Uterus (tissue), 2 donors: ENCODE data around the gene ACACB.

Source experiments
- POLR2A ChIP-seq, 2 donors: fragments of 450-650 bp; IDR thresholded peaks; one replicate each; pipeline ENCODE4 v1.6.1; 2016; ENCODE audit warnings: antibody characterized with exemption in 2 of 2, mild to moderate bottlenecking in 1 of 2, moderate library complexity in 1 of 2
- TF ChIP-seq, protein P1 (sequence below), 4 experiments: fragments of 200-600 bp in 2 of 4; fragments of 450-650 bp in 2 of 4; sonication (generic) in 2 of 4; IDR thresholded peaks; one replicate each; pipeline ENCODE4 v1.5.1; 2016 to 2019; ENCODE audit warnings: antibody characterized with exemption in 4 of 4, mild to moderate bottlenecking in 2 of 4, moderate library complexity in 1 of 4

DNA sequence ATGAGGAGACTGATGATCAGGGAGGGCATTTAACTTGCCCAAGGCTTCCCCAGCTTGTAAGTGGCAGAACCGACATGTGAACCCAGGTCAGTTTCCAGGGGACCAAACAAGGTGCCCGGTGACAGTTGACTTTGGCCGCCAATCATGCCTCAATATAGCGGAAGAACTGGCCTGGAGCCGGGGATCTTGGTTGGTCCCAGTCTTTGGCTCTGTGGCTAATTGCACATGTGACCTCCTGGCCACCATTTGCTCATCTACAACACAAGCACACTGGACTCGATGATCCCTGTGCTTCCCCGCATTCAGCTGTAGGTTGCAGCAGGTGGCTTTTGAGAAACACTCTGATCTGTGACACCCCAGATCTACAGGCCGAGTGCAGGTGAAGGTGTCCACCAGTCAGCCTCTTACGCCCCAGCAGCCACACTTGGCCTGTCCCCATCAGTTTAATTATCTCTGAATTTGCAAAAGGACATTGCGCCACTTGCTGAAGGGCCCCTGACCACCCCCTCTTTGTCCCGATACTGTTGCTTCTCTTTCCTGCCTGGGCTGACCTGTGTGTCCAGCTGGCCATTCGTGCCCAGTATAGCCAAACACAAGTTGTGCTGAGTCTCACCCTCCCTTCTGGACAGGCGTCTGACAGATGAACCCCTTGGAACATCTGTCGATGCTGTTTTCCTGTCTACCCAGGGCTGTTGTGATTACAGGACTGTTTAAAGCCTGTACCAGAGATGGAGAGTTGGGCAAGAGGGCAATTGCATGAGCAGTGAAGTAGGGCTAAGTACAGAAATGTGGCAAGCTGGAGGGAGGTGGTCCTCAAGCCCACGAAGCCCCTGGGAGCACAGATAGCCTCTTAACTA, 14.1 kb downstream of the ACACB start:
- TF ChIP-seq, protein P1, sequence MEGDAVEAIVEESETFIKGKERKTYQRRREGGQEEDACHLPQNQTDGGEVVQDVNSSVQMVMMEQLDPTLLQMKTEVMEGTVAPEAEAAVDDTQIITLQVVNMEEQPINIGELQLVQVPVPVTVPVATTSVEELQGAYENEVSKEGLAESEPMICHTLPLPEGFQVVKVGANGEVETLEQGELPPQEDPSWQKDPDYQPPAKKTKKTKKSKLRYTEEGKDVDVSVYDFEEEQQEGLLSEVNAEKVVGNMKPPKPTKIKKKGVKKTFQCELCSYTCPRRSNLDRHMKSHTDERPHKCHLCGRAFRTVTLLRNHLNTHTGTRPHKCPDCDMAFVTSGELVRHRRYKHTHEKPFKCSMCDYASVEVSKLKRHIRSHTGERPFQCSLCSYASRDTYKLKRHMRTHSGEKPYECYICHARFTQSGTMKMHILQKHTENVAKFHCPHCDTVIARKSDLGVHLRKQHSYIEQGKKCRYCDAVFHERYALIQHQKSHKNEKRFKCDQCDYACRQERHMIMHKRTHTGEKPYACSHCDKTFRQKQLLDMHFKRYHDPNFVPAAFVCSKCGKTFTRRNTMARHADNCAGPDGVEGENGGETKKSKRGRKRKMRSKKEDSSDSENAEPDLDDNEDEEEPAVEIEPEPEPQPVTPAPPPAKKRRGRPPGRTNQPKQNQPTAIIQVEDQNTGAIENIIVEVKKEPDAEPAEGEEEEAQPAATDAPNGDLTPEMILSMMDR (IDR thresholded peaks at IDR 0.05) = no peak
- TF ChIP-seq POLR2A (IDR thresholded peaks at IDR 0.05) = no peak
